ENCODE results near the gene PDE4B.

GRCh38 chr1:65955071-65955470, 162.4 kb downstream of the PDE4B start:
- no peak for TF ChIP-seq POLR2A (IDR thresholded peaks at IDR 0.05)
- TF ChIP-seq, protein P1, sequence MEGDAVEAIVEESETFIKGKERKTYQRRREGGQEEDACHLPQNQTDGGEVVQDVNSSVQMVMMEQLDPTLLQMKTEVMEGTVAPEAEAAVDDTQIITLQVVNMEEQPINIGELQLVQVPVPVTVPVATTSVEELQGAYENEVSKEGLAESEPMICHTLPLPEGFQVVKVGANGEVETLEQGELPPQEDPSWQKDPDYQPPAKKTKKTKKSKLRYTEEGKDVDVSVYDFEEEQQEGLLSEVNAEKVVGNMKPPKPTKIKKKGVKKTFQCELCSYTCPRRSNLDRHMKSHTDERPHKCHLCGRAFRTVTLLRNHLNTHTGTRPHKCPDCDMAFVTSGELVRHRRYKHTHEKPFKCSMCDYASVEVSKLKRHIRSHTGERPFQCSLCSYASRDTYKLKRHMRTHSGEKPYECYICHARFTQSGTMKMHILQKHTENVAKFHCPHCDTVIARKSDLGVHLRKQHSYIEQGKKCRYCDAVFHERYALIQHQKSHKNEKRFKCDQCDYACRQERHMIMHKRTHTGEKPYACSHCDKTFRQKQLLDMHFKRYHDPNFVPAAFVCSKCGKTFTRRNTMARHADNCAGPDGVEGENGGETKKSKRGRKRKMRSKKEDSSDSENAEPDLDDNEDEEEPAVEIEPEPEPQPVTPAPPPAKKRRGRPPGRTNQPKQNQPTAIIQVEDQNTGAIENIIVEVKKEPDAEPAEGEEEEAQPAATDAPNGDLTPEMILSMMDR (IDR thresholded peaks at IDR 0.05), result no peak
- TF ChIP-seq EP300 (IDR thresholded peaks at IDR 0.05), result no peak
